ENCODE data around the gene TMEM92.

Gene TMEM92

GRCh38 chr17:50274142-50274896 is at the start of gene TMEM92:
TMEM92 (plus strand) TSS chr17:50274466; CDS start chr17:50274502, 36 bp downstream.
- no peak for DNase-seq (ENCODE audit: low read depth in 3 of 3)

- no peak for DNase-seq (ENCODE audit: low read depth in 3 of 3)
These were observed 48.5 kb upstream of the TMEM92 start for GRCh38 chr17:50225701-50226240.

GRCh38 chr17:50234581-50234980 is 39.7 kb upstream of the TMEM92 start:
- no peak for DNase-seq (ENCODE audit: low read depth in 3 of 3)

GRCh38 chr17:50237901-50238300 is 36.4 kb upstream of the TMEM92 start:
- DNase-seq (ENCODE audit: low read depth in 3 of 3) = no peak

- DNase-seq (ENCODE audit: low read depth in 3 of 3) = no peak
These were observed 35.5 kb upstream of the TMEM92 start for GRCh38 chr17:50238601-50239280.

- no peak for DNase-seq (ENCODE audit: low read depth in 3 of 3)
These were observed 34.3 kb upstream of the TMEM92 start for GRCh38 chr17:50239937-50240336.

- no peak for DNase-seq (ENCODE audit: low read depth in 3 of 3)
These were observed 33.4 kb upstream of the TMEM92 start for GRCh38 chr17:50240851-50241250.

- DNase-seq (ENCODE audit: low read depth in 3 of 3) = no peak
These were observed 32.8 kb upstream of the TMEM92 start for GRCh38 chr17:50241431-50241830.

GRCh38 chr17:50244771-50245170 is 29.5 kb upstream of the TMEM92 start:
- DNase-seq (ENCODE audit: low read depth in 3 of 3) = no peak

GRCh38 chr17:50248255-50248654 is 26.0 kb upstream of the TMEM92 start:
- no peak for DNase-seq (ENCODE audit: low read depth in 3 of 3)

- no peak for DNase-seq (ENCODE audit: low read depth in 3 of 3)
These were observed 21.5 kb upstream of the TMEM92 start for GRCh38 chr17:50252781-50253180.

- DNase-seq (ENCODE audit: low read depth in 3 of 3) = no peak
These were observed 18.3 kb upstream of the TMEM92 start for GRCh38 chr17:50255766-50256635.

- DNase-seq (ENCODE audit: low read depth in 3 of 3) = no peak
These were observed 17.2 kb upstream of the TMEM92 start for GRCh38 chr17:50256826-50257618.

GRCh38 chr17:50257676-50258224 is 16.5 kb upstream of the TMEM92 start:
- no peak for DNase-seq (ENCODE audit: low read depth in 3 of 3)

- no peak for DNase-seq (ENCODE audit: low read depth in 3 of 3)
These were observed 15.4 kb upstream of the TMEM92 start for GRCh38 chr17:50258647-50259476.

GRCh38 chr17:50259477-50260324 is 14.6 kb upstream of the TMEM92 start:
- no peak for DNase-seq (ENCODE audit: low read depth in 3 of 3)

- no peak for DNase-seq (ENCODE audit: low read depth in 3 of 3)
These were observed 13.8 kb upstream of the TMEM92 start for GRCh38 chr17:50260501-50260911.

- DNase-seq (ENCODE audit: low read depth in 3 of 3) = no peak
These were observed 13.0 kb upstream of the TMEM92 start for GRCh38 chr17:50261051-50261915.

Measured in stimulated activated CD4-positive, alpha-beta T cell treated with anti-CD3 and anti-CD28 coated beads, TNF-alpha, amount 100 ng/mL, for 24 hours (primary cell).